ENCODE measurements around the gene HIBCH. TPM values are rescaled to one million over a fixed set of nuclear protein-coding genes. Genes with fewer than 3 reads are reported as not detected.

Gene HIBCH
- total and polyA plus RNA-seq, 4 donors: 20.2 to 65.2 (median 32.8) TPM

DNA sequence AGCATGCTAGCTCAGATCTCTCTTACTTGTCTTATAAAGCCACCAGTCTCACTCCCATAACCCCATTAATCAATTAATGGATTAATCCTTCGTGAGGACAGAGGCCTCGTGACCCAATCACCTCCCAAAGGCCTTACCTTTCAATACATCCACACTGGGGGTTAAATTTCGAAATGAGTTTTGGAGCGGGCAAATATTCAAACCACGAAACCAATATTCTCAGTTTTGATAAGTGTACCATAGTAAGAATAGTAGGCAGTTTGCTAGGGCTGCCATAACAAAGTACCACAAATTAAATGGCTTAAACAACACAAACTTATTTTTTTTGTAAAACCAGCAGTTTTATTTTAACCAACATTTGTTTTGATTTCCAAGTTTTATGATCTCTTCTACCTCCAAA lies 15.2 kb downstream of the HIBCH start:
- 87% methylated on average over 5 of the region's 5 CpGs for WGBS

More for the DNA sequence above, 15.2 kb downstream of the HIBCH start:
- TF ChIP-seq, protein P1, sequence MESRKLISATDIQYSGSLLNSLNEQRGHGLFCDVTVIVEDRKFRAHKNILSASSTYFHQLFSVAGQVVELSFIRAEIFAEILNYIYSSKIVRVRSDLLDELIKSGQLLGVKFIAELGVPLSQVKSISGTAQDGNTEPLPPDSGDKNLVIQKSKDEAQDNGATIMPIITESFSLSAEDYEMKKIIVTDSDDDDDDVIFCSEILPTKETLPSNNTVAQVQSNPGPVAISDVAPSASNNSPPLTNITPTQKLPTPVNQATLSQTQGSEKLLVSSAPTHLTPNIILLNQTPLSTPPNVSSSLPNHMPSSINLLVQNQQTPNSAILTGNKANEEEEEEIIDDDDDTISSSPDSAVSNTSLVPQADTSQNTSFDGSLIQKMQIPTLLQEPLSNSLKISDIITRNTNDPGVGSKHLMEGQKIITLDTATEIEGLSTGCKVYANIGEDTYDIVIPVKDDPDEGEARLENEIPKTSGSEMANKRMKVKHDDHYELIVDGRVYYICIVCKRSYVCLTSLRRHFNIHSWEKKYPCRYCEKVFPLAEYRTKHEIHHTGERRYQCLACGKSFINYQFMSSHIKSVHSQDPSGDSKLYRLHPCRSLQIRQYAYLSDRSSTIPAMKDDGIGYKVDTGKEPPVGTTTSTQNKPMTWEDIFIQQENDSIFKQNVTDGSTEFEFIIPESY (IDR thresholded peaks at IDR 0.05): no peak
- TF ChIP-seq NR2F2 (IDR thresholded peaks at IDR 0.05) (no peak), RAD21 (IDR thresholded peaks at IDR 0.05) (no peak), TAF1 (conservative IDR thresholded peaks at IDR 0.05) (no peak), GABPA (IDR thresholded peaks at IDR 0.05 in 1 of 2, conservative IDR thresholded peaks at IDR 0.05 in 1 of 2) (no peak), EGR1 (IDR thresholded peaks at IDR 0.05; ENCODE audit: low read depth in 2 of 2) (no peak), RXRA (IDR thresholded peaks at IDR 0.05) (no peak), HNF4A (conservative IDR thresholded peaks at IDR 0.05) (no peak), JUND (IDR thresholded peaks at IDR 0.05) (no peak), SP1 (IDR thresholded peaks at IDR 0.05) (no peak), HNF4G (IDR thresholded peaks at IDR 0.05) (no peak), FOXA2 (IDR thresholded peaks at IDR 0.05) (no peak), FOXA1 (IDR thresholded peaks at IDR 0.05) (no peak), YY1 (IDR thresholded peaks at IDR 0.05) (no peak)
- TF ChIP-seq, protein P2, sequence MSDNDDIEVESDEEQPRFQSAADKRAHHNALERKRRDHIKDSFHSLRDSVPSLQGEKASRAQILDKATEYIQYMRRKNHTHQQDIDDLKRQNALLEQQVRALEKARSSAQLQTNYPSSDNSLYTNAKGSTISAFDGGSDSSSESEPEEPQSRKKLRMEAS (IDR thresholded peaks at IDR 0.05): no peak
- TF ChIP-seq, protein P3, sequence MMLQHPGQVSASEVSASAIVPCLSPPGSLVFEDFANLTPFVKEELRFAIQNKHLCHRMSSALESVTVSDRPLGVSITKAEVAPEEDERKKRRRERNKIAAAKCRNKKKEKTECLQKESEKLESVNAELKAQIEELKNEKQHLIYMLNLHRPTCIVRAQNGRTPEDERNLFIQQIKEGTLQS (IDR thresholded peaks at IDR 0.05): no peak
- TF ChIP-seq, protein P4, sequence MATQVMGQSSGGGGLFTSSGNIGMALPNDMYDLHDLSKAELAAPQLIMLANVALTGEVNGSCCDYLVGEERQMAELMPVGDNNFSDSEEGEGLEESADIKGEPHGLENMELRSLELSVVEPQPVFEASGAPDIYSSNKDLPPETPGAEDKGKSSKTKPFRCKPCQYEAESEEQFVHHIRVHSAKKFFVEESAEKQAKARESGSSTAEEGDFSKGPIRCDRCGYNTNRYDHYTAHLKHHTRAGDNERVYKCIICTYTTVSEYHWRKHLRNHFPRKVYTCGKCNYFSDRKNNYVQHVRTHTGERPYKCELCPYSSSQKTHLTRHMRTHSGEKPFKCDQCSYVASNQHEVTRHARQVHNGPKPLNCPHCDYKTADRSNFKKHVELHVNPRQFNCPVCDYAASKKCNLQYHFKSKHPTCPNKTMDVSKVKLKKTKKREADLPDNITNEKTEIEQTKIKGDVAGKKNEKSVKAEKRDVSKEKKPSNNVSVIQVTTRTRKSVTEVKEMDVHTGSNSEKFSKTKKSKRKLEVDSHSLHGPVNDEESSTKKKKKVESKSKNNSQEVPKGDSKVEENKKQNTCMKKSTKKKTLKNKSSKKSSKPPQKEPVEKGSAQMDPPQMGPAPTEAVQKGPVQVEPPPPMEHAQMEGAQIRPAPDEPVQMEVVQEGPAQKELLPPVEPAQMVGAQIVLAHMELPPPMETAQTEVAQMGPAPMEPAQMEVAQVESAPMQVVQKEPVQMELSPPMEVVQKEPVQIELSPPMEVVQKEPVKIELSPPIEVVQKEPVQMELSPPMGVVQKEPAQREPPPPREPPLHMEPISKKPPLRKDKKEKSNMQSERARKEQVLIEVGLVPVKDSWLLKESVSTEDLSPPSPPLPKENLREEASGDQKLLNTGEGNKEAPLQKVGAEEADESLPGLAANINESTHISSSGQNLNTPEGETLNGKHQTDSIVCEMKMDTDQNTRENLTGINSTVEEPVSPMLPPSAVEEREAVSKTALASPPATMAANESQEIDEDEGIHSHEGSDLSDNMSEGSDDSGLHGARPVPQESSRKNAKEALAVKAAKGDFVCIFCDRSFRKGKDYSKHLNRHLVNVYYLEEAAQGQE (IDR thresholded peaks at IDR 0.05): no peak
- TF ChIP-seq, protein P5, sequence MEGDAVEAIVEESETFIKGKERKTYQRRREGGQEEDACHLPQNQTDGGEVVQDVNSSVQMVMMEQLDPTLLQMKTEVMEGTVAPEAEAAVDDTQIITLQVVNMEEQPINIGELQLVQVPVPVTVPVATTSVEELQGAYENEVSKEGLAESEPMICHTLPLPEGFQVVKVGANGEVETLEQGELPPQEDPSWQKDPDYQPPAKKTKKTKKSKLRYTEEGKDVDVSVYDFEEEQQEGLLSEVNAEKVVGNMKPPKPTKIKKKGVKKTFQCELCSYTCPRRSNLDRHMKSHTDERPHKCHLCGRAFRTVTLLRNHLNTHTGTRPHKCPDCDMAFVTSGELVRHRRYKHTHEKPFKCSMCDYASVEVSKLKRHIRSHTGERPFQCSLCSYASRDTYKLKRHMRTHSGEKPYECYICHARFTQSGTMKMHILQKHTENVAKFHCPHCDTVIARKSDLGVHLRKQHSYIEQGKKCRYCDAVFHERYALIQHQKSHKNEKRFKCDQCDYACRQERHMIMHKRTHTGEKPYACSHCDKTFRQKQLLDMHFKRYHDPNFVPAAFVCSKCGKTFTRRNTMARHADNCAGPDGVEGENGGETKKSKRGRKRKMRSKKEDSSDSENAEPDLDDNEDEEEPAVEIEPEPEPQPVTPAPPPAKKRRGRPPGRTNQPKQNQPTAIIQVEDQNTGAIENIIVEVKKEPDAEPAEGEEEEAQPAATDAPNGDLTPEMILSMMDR (IDR thresholded peaks at IDR 0.05; ENCODE audit: low read depth, low read length, missing input control): no peak
- H3K9ac ChIP-seq (ENCODE audit: low read depth in 1 of 2, low read length in 2 of 2): no peak overlapping the region
- peaks cover 0 to 1% (median 0%) of the 10 kb centered on the region in 4 donors for H3K4me1 ChIP-seq (ENCODE audit: control insufficient read depth in 4 of 4, insufficient read depth in 4 of 4, low read length in 3 of 4)
- peaks cover 0 to 12% (median 6%) of the 10 kb centered on the region in 4 donors for H3K36me3 ChIP-seq (ENCODE audit: control insufficient read depth in 4 of 4, insufficient read depth in 3 of 4, low read depth in 1 of 4, low read length in 3 of 4)
- no peak overlapping the region for H3K4me3 ChIP-seq (ENCODE audit: low read depth in 1 of 3, low read length in 3 of 3)
- H3K27ac ChIP-seq (ENCODE audit: low read depth in 1 of 2, low read length in 2 of 2): no peak overlapping the region
- H3K27me3 ChIP-seq (ENCODE audit: control insufficient read depth in 4 of 4, insufficient read depth in 4 of 4, low read length in 3 of 4): no peaks in the 10 kb centered on the region
- no peaks in the 10 kb centered on the region for H3K9me3 ChIP-seq (ENCODE audit: control insufficient read depth in 4 of 4, low read length in 3 of 4)
- no peak for DNase-seq (ENCODE audit: low spot score)

Measured in liver (tissue), 9 donors.